Measurements from ENCODE around the gene RBM47. TPM values are rescaled to one million over a fixed set of nuclear protein-coding genes. Genes with fewer than 3 reads are reported as not detected.

RBM47 gene
- total and polyA plus RNA-seq, 2 experiments from 2014 or later, result 35.6 to 139 TPM

DNA sequence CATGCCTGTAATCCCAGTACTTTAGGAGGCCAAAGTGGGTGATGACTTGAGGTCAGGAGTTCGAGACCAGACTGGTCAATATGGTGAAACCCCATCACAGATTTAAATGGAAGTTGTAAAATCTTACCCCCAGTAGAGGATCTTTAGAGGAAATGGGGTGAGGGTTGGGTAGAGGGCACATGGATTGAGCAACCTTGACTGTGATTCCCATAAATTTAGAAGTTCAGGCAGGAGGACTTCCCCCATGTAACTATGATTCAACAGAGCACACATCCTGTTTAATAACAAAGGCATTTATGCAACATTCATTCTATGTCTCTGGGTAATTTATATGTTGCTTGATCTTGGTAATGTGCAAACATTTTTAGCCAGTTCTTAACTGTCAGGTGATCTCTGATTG is 143.1 kb downstream of the RBM47 start (continued):
- TF ChIP-seq, protein P1, sequence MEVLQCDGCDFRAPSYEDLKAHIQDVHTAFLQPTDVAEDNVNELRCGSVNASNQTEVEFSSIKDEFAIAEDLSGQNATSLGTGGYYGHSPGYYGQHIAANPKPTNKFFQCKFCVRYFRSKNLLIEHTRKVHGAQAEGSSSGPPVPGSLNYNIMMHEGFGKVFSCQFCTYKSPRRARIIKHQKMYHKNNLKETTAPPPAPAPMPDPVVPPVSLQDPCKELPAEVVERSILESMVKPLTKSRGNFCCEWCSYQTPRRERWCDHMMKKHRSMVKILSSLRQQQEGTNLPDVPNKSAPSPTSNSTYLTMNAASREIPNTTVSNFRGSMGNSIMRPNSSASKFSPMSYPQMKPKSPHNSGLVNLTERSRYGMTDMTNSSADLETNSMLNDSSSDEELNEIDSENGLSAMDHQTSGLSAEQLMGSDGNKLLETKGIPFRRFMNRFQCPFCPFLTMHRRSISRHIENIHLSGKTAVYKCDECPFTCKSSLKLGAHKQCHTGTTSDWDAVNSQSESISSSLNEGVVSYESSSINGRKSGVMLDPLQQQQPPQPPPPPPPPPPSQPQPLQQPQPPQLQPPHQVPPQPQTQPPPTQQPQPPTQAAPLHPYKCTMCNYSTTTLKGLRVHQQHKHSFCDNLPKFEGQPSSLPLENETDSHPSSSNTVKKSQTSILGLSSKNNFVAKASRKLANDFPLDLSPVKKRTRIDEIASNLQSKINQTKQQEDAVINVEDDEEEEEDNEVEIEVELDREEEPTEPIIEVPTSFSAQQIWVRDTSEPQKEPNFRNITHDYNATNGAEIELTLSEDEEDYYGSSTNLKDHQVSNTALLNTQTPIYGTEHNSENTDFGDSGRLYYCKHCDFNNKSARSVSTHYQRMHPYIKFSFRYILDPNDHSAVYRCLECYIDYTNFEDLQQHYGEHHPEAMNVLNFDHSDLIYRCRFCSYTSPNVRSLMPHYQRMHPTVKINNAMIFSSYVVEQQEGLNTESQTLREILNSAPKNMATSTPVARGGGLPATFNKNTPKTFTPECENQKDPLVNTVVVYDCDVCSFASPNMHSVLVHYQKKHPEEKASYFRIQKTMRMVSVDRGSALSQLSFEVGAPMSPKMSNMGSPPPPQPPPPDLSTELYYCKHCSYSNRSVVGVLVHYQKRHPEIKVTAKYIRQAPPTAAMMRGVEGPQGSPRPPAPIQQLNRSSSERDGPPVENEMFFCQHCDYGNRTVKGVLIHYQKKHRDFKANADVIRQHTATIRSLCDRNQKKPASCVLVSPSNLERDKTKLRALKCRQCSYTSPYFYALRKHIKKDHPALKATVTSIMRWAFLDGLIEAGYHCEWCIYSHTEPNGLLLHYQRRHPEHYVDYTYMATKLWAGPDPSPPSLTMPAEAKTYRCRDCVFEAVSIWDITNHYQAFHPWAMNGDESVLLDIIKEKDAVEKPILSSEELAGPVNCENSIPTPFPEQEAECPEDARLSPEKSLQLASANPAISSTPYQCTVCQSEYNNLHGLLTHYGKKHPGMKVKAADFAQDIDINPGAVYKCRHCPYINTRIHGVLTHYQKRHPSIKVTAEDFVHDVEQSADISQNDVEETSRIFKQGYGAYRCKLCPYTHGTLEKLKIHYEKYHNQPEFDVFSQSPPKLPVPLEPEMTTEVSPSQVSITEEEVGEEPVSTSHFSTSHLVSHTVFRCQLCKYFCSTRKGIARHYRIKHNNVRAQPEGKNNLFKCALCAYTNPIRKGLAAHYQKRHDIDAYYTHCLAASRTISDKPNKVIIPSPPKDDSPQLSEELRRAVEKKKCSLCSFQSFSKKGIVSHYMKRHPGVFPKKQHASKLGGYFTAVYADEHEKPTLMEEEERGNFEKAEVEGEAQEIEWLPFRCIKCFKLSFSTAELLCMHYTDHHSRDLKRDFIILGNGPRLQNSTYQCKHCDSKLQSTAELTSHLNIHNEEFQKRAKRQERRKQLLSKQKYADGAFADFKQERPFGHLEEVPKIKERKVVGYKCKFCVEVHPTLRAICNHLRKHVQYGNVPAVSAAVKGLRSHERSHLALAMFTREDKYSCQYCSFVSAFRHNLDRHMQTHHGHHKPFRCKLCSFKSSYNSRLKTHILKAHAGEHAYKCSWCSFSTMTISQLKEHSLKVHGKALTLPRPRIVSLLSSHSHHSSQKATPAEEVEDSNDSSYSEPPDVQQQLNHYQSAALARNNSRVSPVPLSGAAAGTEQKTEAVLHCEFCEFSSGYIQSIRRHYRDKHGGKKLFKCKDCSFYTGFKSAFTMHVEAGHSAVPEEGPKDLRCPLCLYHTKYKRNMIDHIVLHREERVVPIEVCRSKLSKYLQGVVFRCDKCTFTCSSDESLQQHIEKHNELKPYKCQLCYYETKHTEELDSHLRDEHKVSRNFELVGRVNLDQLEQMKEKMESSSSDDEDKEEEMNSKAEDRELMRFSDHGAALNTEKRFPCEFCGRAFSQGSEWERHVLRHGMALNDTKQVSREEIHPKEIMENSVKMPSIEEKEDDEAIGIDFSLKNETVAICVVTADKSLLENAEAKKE (CRISPR knock-in tag; IDR thresholded peaks at IDR 0.05), result no peak
- no peak for TF ChIP-seq NANOG (IDR thresholded peaks at IDR 0.05; ENCODE audit: borderline replicate concordance)
- no peak for TF ChIP-seq EZH2phosphoT487 (IDR thresholded peaks at IDR 0.05; ENCODE audit: unreplicated experiment)
- TF ChIP-seq CREB1 (CRISPR knock-in tag; IDR thresholded peaks at IDR 0.05; ENCODE audit: low read depth), result no peak
- TF ChIP-seq EZH2 (IDR thresholded peaks at IDR 0.05; ENCODE audit: low read depth, unreplicated experiment), result no peak
- TF ChIP-seq STAT1 (IDR thresholded peaks at IDR 0.05; ENCODE audit: unreplicated experiment), result no peak
- TF ChIP-seq, protein P2, sequence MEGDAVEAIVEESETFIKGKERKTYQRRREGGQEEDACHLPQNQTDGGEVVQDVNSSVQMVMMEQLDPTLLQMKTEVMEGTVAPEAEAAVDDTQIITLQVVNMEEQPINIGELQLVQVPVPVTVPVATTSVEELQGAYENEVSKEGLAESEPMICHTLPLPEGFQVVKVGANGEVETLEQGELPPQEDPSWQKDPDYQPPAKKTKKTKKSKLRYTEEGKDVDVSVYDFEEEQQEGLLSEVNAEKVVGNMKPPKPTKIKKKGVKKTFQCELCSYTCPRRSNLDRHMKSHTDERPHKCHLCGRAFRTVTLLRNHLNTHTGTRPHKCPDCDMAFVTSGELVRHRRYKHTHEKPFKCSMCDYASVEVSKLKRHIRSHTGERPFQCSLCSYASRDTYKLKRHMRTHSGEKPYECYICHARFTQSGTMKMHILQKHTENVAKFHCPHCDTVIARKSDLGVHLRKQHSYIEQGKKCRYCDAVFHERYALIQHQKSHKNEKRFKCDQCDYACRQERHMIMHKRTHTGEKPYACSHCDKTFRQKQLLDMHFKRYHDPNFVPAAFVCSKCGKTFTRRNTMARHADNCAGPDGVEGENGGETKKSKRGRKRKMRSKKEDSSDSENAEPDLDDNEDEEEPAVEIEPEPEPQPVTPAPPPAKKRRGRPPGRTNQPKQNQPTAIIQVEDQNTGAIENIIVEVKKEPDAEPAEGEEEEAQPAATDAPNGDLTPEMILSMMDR (conservative IDR thresholded peaks at IDR 0.05; ENCODE audit: low read depth in 2 of 2), result no peak

Measured in GM23338 (cell line).